Measurements from ENCODE around the gene PDE7B. TPM values are rescaled to one million over a fixed set of nuclear protein-coding genes. Genes with fewer than 3 reads are reported as not detected.

The PDE7B gene
- total and polyA plus RNA-seq, 2 of the 4 experiments (the other 2 are of a cell fraction): 7.8 to 12.4 TPM

- no CpG with 5 or more reads among the region's 2 CpGs for WGBS, 2 experiments (ENCODE audit: extremely low coverage in 2 of 2, insufficient read length in 1 of 2)
- dilution Hi-C loops (cut with HindIII; ENCODE audit: low sequenced_read_pairs, unreplicated experiment) (no loop called here), intact Hi-C loops (cut with micrococcal nuclease) (no loop called here), in situ Hi-C loops (cut with MboI; ENCODE audit: low sequenced_read_pairs) (no loop called here)
- no peak overlapping the region for H3K14ac ChIP-seq (replicated peaks; ENCODE audit: low read depth, low read length)
- H2AFZ ChIP-seq (replicated peaks; ENCODE audit: low read length, poor library complexity): no peak overlapping the region
- H3K18ac ChIP-seq (ENCODE audit: low read depth, low read length): peak overlapping the region; percentile 76; the same call in 1 of the 2 replicates
- no peak for TF ChIP-seq SMC3 (IDR thresholded peaks at IDR 0.05; ENCODE audit: low read depth, low read length)
- no peak for TF ChIP-seq BHLHE40 (IDR thresholded peaks at IDR 0.05; ENCODE audit: low read depth, low read length)
- no peak for TF ChIP-seq MAZ (IDR thresholded peaks at IDR 0.05; ENCODE audit: borderline replicate concordance, low read depth, low read length)
- TF ChIP-seq CTCF (conservative IDR thresholded peaks at IDR 0.05; ENCODE audit: low read depth, low read length): no peak
- TF ChIP-seq RAD21 (IDR thresholded peaks at IDR 0.05; ENCODE audit: low read length): no peak; the same call in 1 of the 2 replicates
- no peak for TF ChIP-seq CEBPB (IDR thresholded peaks at IDR 0.05; ENCODE audit: low read depth, low read length)
- TF ChIP-seq RFX5 (IDR thresholded peaks at IDR 0.05; ENCODE audit: low read depth, low read length): no peak
- TF ChIP-seq FOS (IDR thresholded peaks at IDR 0.05; ENCODE audit: low read depth, low read length): no peak
- TF ChIP-seq POLR2A (IDR thresholded peaks at IDR 0.05; ENCODE audit: low read depth, low read length): no peak
- no peak for TF ChIP-seq ELK1 (IDR thresholded peaks at IDR 0.05; ENCODE audit: borderline replicate concordance, low read depth, low read length)
- no peak for TF ChIP-seq RCOR1 (IDR thresholded peaks at IDR 0.05; ENCODE audit: insufficient replicate concordance, low read length)
- TF ChIP-seq CHD1 (IDR thresholded peaks at IDR 0.05; ENCODE audit: low read depth, low read length): no peak
- TF ChIP-seq USF2 (IDR thresholded peaks at IDR 0.05; ENCODE audit: low read depth, low read length): no peak
- no peak for TF ChIP-seq MAFK (IDR thresholded peaks at IDR 0.05; ENCODE audit: low read depth, low read length)
- no peak for TF ChIP-seq NFE2L2 (IDR thresholded peaks at IDR 0.05; ENCODE audit: low read depth, low read length)
- peak overlapping the region; percentile 42; the same call in 1 of the 2 replicates for H2BK20ac ChIP-seq (ENCODE audit: low read depth, low read length)
- H3K4me1 ChIP-seq (ENCODE audit: control insufficient read depth, insufficient read depth, low read length): peaks cover 16% of the 10 kb centered on the region
- H3K23ac ChIP-seq (ENCODE audit: low read depth, low read length): peak overlapping the region; percentile 49; the same call in 1 of the 2 replicates
- peak; percentile 49 for DNase-seq
- no peak overlapping the region; the same call in 1 of the 2 replicates for H3K4me2 ChIP-seq (ENCODE audit: low read depth, low read length)
- ATAC-seq (ENCODE audit: low read depth): 0 out of 2 replicates have a peak, but pooled peaks have one; percentile 10
- H2BK120ac ChIP-seq (ENCODE audit: low read depth, low read length): no peak overlapping the region
- no peaks in the 10 kb centered on the region for H4K20me1 ChIP-seq (ENCODE audit: insufficient read depth, low read length)
- CTCF ChIA-PET: interaction anchor here (0.6 to 1.5 kb wide), 4 partner anchors 15 to 212 kb away, joined by 3 to 4 read pairs (median 3); no protein-coding TSS in a partner anchor
- H3K56ac ChIP-seq (ENCODE audit: extremely low read depth, insufficient read depth, low read length): no peak overlapping the region
- H3K27me3 ChIP-seq (ENCODE audit: control insufficient read depth, insufficient read depth, low read length): no peaks in the 10 kb centered on the region
- BruUV-seq (replicated peaks): no TSS peak
- H3K27ac ChIP-seq (ENCODE audit: insufficient read depth, low read length): peak overlapping the region; percentile 44; the same call in 1 of the 2 replicates
- H2BK15ac ChIP-seq (ENCODE audit: low read depth, low read length): no peak overlapping the region
- no peak overlapping the region for H2AK5ac ChIP-seq (ENCODE audit: low read depth, low read length)
- H3K9me1 ChIP-seq (ENCODE audit: insufficient read depth, low read length): peaks cover 2% of the 10 kb centered on the region; the same call in 1 of the 2 replicates
- H3K79me1 ChIP-seq (ENCODE audit: low read depth in 1 of 2, low read length in 2 of 2): peaks cover 26 to 42% of the 10 kb centered on the region in 2 experiments
- H4K5ac ChIP-seq (ENCODE audit: low read depth, low read length): no peak overlapping the region
- H3K36me3 ChIP-seq (ENCODE audit: control insufficient read depth, insufficient read depth, low read length): no peaks in the 10 kb centered on the region; the same call in 1 of the 2 replicates
- no peak overlapping the region; the same call in 1 of the 2 replicates for H3K9ac ChIP-seq (ENCODE audit: low read depth, low read length)
- peak overlapping the region; percentile 55; the same call in 1 of the 2 replicates for H3K4ac ChIP-seq (ENCODE audit: low read depth, low read length)
- POLR2A ChIA-PET (ENCODE audit: unreplicated experiment): no interaction called here
- H4K91ac ChIP-seq (ENCODE audit: insufficient read depth, low read depth, low read length): no peak overlapping the region; the same call in 1 of the 2 replicates
- H4K8ac ChIP-seq (ENCODE audit: low read depth in 2 of 2, low read length in 2 of 2): peak overlapping the region in 1 of 2 experiments; percentile 57; a peak in 2 of 4 replicates
- H3K4me3 ChIP-seq (ENCODE audit: insufficient read depth, low read depth, low read length): no peak overlapping the region
- no peaks in the 10 kb centered on the region for H3K9me3 ChIP-seq (ENCODE audit: control insufficient read depth, insufficient read depth, low read length)
- H2BK5ac ChIP-seq (ENCODE audit: low read depth, low read length, poor library complexity, severe bottlenecking): peak overlapping the region; percentile 74
- H2AK9ac ChIP-seq (replicated peaks; ENCODE audit: low read depth, low read length, poor library complexity): no peak overlapping the region
These were observed 31.5 kb downstream of the PDE7B start for GRCh38 chr6:135883045-135883444.
